PC-9 (cell line): Measurements from ENCODE around the gene CIRBP. TPM values are rescaled to one million over a fixed set of nuclear protein-coding genes. Genes with fewer than 3 reads are reported as not detected.

ENCODE experiments used
- BruUV-seq: library from RNA; stranded (reverse); fragments of 400-500 nt; replicated peaks from 2 replicates; lab custom pipeline; 2021; lab: Mats Ljungman, UMichigan
- CTCF ChIA-PET: fragments of 300-600 bp; sonication (Branson Sonifier 250); formaldehyde crosslinking; loops from one replicate; lab custom pipeline; 2022; ENCODE audit warnings: antibody characterized with exemption; lab: Charles Lee
- POLR2A ChIA-PET: fragments of 300-600 bp; sonication (Branson Sonifier 250); formaldehyde crosslinking; loops from one replicate; lab custom pipeline; 2022; ENCODE audit warnings: antibody characterized with exemption; ENCODE audit not compliant: unreplicated experiment; lab: Charles Lee
- DNase-seq, 2 experiments: peaks; one replicate each; pipeline versions ENCODE4 v3.0.0 to v3.0.0-alpha.2; 2015 to 2022; ENCODE audit warnings: mixed read lengths in 1 of 2
- H2AFZ ChIP-seq: fragments of 200-600 bp; sonication (generic); 2 replicates; pipeline ENCODE4 v1.8.1; 2017; ENCODE audit warnings: antibody characterized with exemption
- H3F3A ChIP-seq: fragments of 200-600 bp; sonication (generic); 2 replicates; pipeline ENCODE4 v1.8.1; 2017; ENCODE audit warnings: antibody characterized with exemption, mild to moderate bottlenecking, low read depth; ENCODE audit not compliant: insufficient read depth
- H3K27ac ChIP-seq: fragments of 200-600 bp; sonication (generic); 2 replicates; pipeline ENCODE4 v1.6.1; 2016; ENCODE audit warnings: mixed run types
- H3K27me3 ChIP-seq: fragments of 200-600 bp; sonication (generic); 2 replicates; pipeline ENCODE4 v1.6.1; 2016; ENCODE audit warnings: low read depth, mixed run types; ENCODE audit not compliant: insufficient read depth
- H3K36me3 ChIP-seq: fragments of 200-600 bp; sonication (generic); 2 replicates; pipeline ENCODE4 v1.6.1; 2016; ENCODE audit warnings: low read depth, mixed run types
- H3K4me1 ChIP-seq: fragments of 200-600 bp; sonication (generic); replicated peaks from 2 replicates; pipeline ENCODE4 v1.6.1; 2016; ENCODE audit warnings: mixed run types; ENCODE audit not compliant: insufficient read depth
- H3K4me2 ChIP-seq: fragments of 200-600 bp; sonication (generic); 2 replicates; pipeline ENCODE4 v1.6.1; 2017; ENCODE audit warnings: mixed run types
- H3K4me3 ChIP-seq: fragments of 200-600 bp; sonication (generic); 2 replicates; pipeline ENCODE4 v1.6.1; 2016; ENCODE audit warnings: mixed run types
- H3K79me2 ChIP-seq: fragments of 200-600 bp; sonication (generic); 2 replicates; pipeline ENCODE4 v1.6.1; 2017; ENCODE audit warnings: low read depth, mixed run types
- H3K9me2 ChIP-seq: fragments of 200-600 bp; sonication (generic); 2 replicates; pipeline ENCODE4 v1.8.1; 2017; ENCODE audit warnings: mild to moderate bottlenecking; ENCODE audit not compliant: insufficient read depth
- H3K9me3 ChIP-seq: fragments of 200-600 bp; sonication (generic); 2 replicates; pipeline ENCODE4 v1.8.1; 2016; ENCODE audit warnings: low read depth; ENCODE audit not compliant: insufficient read depth
- H4K20me1 ChIP-seq: fragments of 200-600 bp; sonication (generic); 2 replicates; pipeline ENCODE4 v1.8.1; 2017; ENCODE audit not compliant: insufficient read depth
- CTCF ChIP-seq: fragments of 200-600 bp; sonication (generic); conservative IDR thresholded peaks from 2 replicates; pipeline ENCODE4 v1.6.1; 2017; ENCODE audit warnings: mixed run types, antibody characterized with exemption, mild to moderate bottlenecking, moderate library complexity
- EZH2 ChIP-seq: fragments of 200-600 bp; sonication (generic); IDR thresholded peaks from 2 replicates; pipeline ENCODE4 v1.8.0; 2017; ENCODE audit warnings: antibody characterized with exemption, low read depth
- intact Hi-C: fragments of 100-400 bp; cut with micrococcal nuclease; formaldehyde crosslinking; loops from one replicate; pipeline ENCODE4 v1.10.0; 2022; ENCODE audit not compliant: unreplicated experiment
- total RNA-seq: library from RNA; stranded (reverse); gene quantifications from 2 replicates; pipeline ENCODE4 v1.2.3, GENCODE V29; 2021

The CIRBP gene
- total RNA-seq, 1 experiment from 2014 or later, result 86.9 TPM

DNA sequence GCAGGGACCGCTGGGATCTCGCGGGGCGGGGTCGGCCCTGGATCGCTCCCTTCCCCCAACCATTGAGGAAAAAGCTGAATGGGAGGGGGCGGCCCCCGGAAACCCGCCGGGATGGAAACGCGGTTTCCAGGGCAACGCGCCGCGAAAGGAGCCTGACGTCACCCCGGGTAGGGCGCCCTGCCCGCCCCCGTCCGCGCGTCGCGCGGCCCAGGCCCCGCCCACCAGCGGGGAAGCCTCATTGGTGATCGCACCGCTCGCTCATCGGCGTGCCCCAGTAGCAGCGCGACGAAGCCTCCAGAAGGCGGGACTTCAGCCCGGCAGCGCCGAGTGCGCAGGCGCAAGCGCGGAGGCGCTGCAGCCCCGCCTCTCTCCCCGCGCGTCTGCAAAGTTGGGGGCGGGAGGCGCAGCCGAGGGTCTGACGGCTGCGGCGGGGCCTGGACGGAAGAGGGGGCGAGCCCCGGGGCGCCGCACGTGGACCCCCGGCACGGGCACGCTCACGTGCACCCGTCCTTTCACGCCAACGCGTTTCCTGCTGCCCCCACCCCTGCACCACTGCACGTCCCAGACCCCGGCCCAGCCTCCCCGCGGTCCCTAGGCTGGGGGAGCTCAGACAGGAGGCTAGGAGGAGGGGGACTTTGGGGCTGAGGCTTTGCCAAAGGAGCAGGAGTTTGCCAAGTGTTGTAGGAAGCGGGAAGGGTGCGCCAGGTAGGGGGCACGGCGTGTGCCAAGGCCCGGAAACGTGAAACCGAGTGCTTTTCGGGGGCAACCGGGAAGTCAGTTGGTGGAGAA lies 8.2 kb upstream of the CIRBP start:
- no peak overlapping the region for H2AFZ ChIP-seq
- TF ChIP-seq EZH2 (no peak), CTCF (no peak)
- intact Hi-C loops, result no loop called here

DNA sequence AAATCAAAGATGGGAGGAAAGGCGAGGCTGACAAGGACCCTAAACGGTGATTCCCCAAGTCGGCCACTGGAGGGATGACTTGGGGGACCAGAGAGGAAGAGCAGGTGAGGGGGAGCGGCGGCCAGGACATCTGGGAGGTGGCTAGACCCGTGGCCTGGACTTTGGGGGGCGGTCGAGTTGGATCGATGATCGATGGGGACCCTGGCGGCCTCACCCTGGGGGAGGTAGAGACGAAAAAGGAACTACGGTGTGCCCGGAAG lies 7.7 kb upstream of the CIRBP start:
- Histone ChIP-seq H3K4me3 (peak overlapping the region; percentile 94), H3K27ac (peak overlapping the region; percentile 90), H3K9me2 (no peaks in the 10 kb centered on the region), H2AFZ (no peak overlapping the region), H3K79me2 (peaks cover 16% of the 10 kb centered on the region), H3F3A (peaks cover 65% of the 10 kb centered on the region), H3K9me3 (no peaks in the 10 kb centered on the region), H3K36me3 (no peaks in the 10 kb centered on the region), H4K20me1 (0 out of 2 replicates have a peak, but pooled peaks cover 3% of the 10 kb centered on the region), H3K4me1 (peaks cover 65% of the 10 kb centered on the region), H3K4me2 (peak overlapping the region; percentile 97), H3K27me3 (no peaks in the 10 kb centered on the region)
- CTCF ChIA-PET, result no interaction called here
- no TSS peak for BruUV-seq
- POLR2A ChIA-PET, result interaction anchor here (0.6 to 1.1 kb wide), 2 partner anchors 8 to 157 kb away, joined by 3 to 4 read pairs; no protein-coding TSS in a partner anchor
- DNase-seq, result no peak
- intact Hi-C loops, result no loop called here
- TF ChIP-seq CTCF, result no peak; the same call in 1 of the 2 replicates
- no peak for TF ChIP-seq EZH2

More for the DNA sequence above, 8.2 kb upstream of the CIRBP start:
- H3K4me1 ChIP-seq, result peaks cover 63% of the 10 kb centered on the region
- H3K36me3 ChIP-seq, result no peaks in the 10 kb centered on the region
- DNase-seq, result peak; percentile 78 to 93
- H3K9me3 ChIP-seq, result no peaks in the 10 kb centered on the region
- ChIA-PET POLR2A (no interaction called here), CTCF (no interaction called here)
- H3K4me2 ChIP-seq, result peak overlapping the region; percentile 97
- no peaks in the 10 kb centered on the region for H3K27me3 ChIP-seq
- peaks cover 21% of the 10 kb centered on the region for H3K79me2 ChIP-seq
- no peaks in the 10 kb centered on the region for H3K9me2 ChIP-seq
- peak overlapping the region; percentile 92 for H3K27ac ChIP-seq
- peak overlapping the region; percentile 94 for H3K4me3 ChIP-seq
- H3F3A ChIP-seq, result peaks cover 64% of the 10 kb centered on the region
- H4K20me1 ChIP-seq, result 0 out of 2 replicates have a peak, but pooled peaks cover 3% of the 10 kb centered on the region
- BruUV-seq, result TSS peak; percentile 8

DNA sequence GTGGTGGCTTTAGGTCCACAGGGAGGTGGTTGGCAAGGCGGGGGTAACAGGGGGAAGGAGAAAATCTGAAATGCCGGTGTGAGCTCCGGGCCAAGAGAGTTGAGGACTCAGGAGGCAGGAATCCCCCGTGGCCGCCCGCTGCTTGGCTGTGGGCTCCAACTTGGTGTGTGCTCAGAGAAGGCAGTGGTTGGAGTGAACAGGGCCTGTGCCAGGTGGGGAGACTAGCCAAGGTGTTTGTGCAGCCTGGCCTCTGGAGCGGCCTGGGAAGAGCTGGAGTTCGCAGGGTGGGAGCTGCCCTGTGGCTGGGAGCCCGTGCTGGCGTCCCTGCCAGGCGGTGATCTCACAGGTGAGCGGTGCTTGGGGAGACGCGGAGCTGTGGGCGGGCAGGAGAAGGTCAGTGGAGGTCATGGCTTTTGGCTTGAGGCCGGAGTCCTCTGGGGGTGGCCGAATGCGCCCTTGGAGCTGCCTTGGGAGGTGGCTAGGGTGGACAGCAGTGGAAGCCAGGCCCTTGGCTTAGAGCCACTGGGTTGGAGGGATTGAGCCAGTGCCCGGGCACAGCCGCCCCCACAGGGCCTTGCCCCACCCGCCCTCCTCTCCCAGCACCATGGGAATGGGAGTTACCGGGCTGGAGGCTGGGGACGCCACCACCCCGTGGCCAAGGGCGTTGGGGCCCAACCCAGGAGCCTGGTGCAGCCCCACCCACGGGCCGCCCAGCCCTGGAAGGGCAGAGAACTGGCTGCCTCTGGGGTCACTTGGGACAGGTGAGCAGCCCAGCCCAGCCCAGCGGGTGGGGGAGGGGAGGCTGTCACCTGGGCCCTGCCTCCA lies 7.1 kb upstream of the CIRBP start:
- peaks cover 61% of the 10 kb centered on the region for H3K4me1 ChIP-seq
- no peak for TF ChIP-seq EZH2
- no peak for TF ChIP-seq CTCF

More for the DNA sequence above, 7.1 kb upstream of the CIRBP start:
- Histone ChIP-seq H3K4me2 (peak overlapping the region; percentile 97), H3K36me3 (no peaks in the 10 kb centered on the region), H3F3A (peaks cover 59% of the 10 kb centered on the region), H3K79me2 (peaks cover 11% of the 10 kb centered on the region), H3K9me2 (no peaks in the 10 kb centered on the region), H3K4me3 (peak overlapping the region; percentile 94), H4K20me1 (0 out of 2 replicates have a peak, but pooled peaks cover 1% of the 10 kb centered on the region), H2AFZ (no peak overlapping the region), H3K27ac (peak overlapping the region; percentile 90), H3K9me3 (no peaks in the 10 kb centered on the region), H3K27me3 (no peaks in the 10 kb centered on the region)
- peak; percentile 79 to 96 for DNase-seq
- ChIA-PET CTCF (no interaction called here), POLR2A (interaction anchor here (0.6 to 1.1 kb wide), 4 partner anchors 9 to 197 kb away, joined by 3 to 4 read pairs (median 4); no protein-coding TSS in a partner anchor)
- BruUV-seq, result TSS peak; percentile 53
- intact Hi-C loops, result loop anchor here (1.0 kb wide), 1 partner anchor 9 kb away; no protein-coding TSS in a partner anchor
